ENCODE data around the gene GNE.
A peak's percentile ranks its signal among the peaks of the same experiment; 100 is the strongest.
"Not testable (repeated sequence)": the region's sequence is repeated elsewhere in the genome, so short reads cannot be mapped to it uniquely, and the experiment has no call there.

GNE gene

DNA sequence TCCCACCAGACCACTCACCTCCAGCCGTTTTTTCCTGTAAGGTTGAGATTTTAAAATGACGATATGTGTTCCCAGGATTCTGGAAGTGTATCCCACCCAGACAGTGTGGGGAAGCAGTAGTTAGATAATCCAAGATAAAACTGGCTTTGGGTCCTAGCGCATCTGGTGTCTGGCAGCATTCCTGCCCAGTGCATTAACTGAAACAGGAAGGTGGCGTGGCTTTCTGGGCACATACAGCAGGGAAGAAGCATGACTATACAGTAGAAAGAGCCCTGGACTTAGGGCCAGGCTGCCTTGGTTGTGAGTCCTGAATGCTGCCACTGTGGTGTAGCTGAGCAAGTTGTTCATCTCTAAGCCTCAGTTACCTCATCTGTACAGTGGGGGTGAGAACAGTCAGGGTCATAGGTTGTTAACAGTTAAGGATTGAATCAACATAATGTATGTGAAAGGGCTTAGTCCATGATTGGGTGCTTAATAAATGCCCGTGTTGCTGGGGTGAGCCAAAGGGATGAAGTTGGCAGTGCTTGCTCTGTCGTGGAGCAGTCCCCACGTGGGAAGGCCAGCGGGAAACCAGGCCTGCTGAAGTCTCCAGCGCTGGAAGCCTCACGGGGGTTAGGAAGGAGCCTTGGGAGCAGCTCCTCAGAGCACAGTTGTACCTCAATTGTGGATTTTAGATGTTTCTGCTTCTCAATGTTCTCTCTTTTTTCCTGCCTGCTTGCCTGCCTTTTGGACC, 49.6 kb downstream of the GNE start:
- no peak for DNase-seq (ENCODE audit: low read depth in 3 of 3)

DNA sequence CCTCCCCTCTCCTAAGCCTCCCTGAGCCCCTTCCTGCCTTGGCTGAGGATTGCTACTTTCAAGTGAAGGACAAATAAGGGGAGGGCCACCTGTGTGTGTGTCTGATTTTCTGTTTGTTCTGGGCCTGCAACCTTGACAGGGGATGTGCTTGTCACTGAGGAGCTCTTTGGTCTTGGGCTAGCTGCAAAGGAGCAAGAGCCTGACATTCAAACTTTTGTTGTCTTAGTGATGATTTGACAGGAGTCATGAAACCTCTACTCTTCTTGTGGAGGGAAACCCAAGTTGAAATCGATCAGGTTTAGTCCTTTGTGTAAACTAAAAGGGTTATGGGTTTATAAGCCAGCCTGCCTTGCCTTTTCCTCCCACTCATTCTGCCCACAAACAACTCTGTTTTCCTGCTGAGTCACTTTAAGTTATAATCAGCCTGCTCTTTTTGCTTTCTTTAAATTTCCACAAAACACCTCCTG, 50.7 kb downstream of the GNE start:
- no peak for DNase-seq (ENCODE audit: low read depth in 3 of 3)

DNA sequence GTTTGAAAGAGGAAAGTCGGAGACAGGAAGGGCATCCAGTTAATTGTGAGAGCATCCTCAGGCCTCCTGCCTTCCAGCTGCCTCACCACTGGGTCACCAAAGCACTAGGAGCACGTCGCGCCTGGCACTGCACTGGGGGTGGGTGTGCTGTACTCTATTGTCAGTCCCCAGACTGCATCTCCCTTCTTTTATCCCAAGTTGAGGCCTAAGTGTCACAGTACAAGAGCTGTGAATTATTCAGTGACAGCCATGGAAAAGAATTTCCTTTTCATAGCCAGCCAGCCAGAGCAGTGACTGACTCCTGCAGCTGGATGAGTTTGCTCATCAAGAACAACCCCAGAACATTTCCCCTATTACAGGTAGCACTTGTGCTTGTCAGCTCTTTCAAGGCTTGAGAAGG, 51.2 kb downstream of the GNE start:
- DNase-seq (ENCODE audit: low read depth in 3 of 3): no peak

DNA sequence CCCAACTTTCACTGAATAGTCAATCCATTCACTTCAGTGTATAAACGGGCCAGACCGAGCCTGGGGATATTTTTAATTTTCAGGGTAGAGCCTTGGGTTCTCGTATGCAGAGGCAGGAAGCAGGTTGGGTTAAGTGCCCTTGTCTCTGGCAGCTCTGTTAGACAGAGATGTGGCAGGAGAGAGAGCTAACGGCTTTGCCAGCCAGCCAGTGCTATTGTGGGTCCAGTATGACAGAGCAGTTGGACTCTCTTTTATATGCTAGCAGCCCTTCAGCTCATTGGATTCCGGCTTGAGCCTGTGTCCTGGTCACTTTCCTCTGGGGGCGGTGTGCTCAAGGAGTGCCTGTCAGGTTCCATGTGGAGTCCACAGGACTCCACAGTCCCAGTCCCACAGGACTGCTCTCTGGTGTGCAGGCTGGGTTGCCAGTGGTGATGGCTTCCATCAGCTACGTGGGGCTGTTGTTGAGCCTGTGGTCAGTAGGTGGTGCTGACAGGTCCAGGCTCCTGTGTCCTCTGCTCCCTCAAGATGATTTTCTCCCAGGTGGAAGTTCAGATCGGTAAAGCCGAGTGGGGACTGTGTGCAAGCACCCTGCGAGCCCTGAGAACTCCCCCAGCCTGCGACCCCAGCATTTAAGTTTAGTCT, 53.2 kb downstream of the GNE start:
- DNase-seq (ENCODE audit: low read depth in 3 of 3): no peak

DNA sequence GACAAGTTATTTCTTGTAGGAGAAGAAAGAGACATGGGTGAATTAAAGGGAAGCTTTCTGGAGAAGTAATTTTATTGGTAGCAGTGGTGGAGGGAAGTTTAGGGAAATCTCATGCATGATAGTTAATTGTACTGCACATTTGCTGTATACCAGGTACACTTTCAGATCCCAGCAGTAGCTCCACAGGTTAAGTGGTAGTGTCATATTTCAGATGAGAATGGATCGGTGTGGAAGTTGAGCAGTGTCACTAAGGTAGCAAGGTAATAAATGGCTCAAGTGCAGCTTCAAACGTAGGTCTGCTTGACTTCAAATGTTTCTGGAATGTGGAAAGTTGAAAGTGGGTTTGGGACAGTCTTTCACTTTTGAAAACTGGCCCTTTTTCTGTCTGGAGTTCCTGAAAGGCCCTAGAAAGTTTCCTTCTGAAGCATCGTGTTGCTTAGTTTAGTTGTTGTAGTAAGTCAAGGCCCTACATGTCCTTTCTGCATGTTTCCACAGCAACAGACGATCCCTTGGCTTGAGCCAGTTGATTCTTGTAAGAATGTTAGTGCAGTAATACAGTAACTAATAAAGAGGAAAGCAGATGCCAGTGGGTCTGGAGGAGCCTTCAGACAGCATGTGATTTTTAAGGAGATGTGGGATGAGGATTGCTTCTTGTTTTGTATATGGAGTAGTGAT, 63.8 kb downstream of the GNE start:
- DNase-seq (ENCODE audit: low read depth in 3 of 3): no peak

DNA sequence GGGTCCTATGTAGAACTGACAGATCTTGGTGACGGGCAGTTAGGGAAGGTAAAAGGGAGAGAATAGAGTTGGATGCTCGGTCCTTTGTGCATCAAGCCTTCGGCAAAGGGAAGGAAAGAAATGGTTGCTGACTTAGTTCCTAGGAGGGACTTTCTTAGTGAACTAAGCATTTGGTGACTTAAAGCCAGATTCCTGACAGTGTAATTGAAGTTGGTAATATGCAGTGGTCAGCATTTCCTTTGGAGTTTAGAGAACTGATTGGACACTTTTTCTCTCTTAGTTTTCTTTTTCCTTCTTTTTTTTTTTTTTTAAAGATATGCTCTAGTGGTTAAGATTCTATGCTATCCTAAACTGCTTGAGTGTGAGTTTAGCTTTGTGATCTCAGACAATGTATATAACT, 65.2 kb downstream of the GNE start:
- no peak for DNase-seq (ENCODE audit: low read depth in 3 of 3)

DNA sequence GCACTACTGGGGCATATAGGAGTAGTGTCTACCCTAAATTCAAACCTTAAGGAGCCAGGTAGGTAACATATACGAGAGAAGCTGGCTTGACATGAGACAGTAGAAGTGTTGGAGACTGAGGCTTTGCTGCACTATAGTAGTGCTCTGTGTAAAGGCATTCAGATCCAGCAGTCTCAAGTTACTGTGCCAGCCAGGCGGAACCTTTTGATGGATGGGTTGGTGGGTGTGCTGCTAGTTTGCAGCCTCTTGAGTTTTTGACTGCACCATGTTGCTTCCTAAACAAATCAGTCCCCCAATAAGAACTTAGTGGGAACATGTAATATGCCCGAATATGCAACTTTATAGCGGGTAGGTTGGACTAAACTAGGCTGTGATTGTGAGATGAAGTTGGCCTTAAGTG, 66.1 kb downstream of the GNE start:
- no peak for DNase-seq (ENCODE audit: low read depth in 3 of 3)

GRCh38 chr9:36191686-36192085, 66.6 kb downstream of the GNE start:
- no peak for DNase-seq (ENCODE audit: low read depth in 3 of 3)

DNA sequence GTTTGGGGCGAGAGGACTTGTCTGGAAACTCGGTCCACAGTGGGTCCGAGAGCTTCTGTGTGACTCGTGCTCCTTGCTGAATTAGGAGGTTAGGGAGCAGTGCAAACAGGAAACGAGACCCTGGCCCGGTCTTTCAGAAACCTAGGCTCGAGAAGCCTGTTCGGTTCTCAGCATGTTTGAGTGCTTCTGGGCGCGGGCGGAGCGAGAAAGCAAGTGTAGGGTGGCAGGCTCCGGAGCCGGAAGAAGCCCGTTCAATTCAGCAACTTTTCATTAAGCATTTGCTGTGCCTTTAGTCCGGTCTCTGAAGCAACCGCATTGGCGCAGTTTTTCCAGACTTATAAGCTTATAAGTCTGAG, 67.0 kb downstream of the GNE start:
- DNase-seq (ENCODE audit: low read depth in 3 of 3): peak; percentile 10 to 19 (median 15)

DNA sequence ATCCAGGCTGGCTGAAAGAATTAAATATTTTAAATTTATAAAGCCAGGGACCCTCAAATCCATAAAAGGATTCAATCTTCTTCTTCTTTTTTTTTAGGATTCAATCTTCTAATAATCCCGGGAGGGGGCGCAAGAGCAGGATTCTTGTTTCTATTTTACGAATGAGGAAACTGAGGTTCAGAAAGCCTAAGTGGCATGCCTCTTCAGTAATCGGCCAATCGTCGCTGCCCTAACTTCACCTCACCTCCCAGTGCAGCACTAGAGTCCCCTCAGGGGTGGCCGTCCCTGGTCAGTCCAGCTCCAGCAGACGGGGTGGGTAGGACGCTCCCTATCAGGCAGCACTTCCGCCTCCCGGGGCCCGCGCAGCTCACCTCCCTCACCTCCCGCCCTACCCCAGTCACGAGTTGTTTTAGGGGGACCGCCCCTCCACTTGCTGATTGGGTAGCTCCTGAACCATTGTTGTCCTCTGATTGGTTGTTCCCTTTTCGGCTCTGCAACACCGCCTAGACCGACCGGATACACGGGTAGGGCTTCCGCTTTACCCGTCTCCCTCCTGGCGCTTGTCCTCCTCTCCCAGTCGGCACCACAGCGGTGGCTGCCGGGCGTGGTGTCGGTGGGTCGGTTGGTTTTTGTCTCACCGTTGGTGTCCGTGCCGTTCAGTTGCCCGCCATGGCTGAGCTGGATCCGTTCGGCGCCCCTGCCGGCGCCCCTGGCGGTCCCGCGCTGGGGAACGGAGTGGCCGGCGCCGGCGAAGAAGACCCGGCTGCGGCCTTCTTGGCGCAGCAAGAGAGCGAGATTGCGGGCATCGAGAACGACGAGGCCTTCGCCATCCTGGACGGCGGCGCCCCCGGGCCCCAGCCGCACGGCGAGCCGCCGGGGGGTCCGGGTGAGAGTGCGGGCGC, 67.6 kb downstream of the GNE start, which contains the start of gene CLTA:
Gene CLTA, plus strand, starts transcription at position 534 of the 902 bp plus-strand sequence. Its CDS starts 136 bp downstream, at position 670.
- DNase-seq (ENCODE audit: low read depth in 3 of 3): peak; percentile 88 to 94 (median 91)

DNA sequence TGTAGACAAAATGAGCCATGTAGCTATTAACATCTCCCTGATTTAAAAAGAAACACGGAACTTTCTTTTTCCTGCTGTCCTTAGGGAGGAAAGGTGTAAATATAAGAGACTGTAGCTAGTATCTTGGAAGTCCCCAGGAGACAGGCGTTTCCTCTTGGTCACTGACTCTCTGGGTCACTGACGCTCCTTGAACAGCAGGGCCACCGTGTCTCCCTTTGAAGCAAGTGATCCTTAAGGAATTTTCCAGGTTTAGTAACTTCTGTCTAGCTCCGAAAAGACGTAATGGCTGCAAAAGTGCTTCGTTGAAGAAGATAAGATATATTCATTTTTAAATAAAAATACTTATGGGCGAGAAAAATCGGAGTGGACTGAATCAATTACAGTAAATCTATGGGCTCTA, 68.3 kb downstream of the GNE start:
- no peak for DNase-seq (ENCODE audit: low read depth in 3 of 3)

DNA sequence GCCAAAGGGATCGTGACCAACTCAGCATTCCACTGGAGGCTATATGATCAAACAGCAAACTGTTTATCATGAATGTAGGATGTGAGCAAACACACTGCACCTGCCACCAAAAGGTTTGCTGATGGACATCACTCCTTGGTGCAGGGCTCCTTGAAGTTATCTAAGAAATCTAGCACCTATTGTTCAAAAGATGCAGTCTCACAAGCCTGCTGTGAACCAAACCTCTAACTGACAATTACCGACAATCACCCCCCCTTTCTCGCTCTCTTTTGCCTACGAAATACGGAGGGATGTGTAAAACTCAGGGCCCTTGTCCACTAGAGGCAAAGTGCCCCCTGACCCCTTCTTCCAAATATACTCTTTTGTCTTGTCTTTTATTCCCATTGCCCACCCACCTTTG, 70.0 kb downstream of the GNE start:
- DNase-seq (ENCODE audit: low read depth in 3 of 3): no peak

- DNase-seq (ENCODE audit: low read depth in 3 of 3): no peak
Observed at GRCh38 chr9:36187414-36187813, 70.8 kb downstream of the GNE start.

GRCh38 chr9:36180243-36180642, 78.0 kb downstream of the GNE start:
- DNase-seq (ENCODE audit: low read depth in 3 of 3): not testable (repeated sequence)

GRCh38 chr9:36177571-36177970, 80.7 kb downstream of the GNE start:
- DNase-seq (ENCODE audit: low read depth in 3 of 3): no peak

DNA sequence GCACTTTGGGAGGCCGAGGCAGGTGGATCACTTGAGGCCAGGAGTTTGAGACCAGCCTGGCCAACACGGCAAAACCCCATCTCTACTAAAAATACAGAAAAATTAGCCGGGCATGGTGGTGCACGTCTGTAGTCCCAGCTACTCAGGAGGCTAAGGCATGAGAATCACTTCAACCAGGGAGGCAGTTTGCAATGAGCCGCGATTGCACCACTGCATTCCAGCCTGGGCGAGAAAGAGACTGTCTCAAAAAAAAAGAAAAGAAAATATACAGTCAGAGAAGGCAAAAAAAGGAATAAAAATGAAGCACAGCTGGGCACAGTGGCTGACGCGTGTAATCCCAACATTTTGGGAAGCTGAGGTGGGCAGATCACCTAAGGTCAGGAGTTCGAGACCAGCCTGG, 81.8 kb downstream of the GNE start:
- not testable (repeated sequence) for DNase-seq (ENCODE audit: low read depth in 3 of 3)

GRCh38 chr9:36175209-36175608, 83.0 kb downstream of the GNE start:
- DNase-seq (ENCODE audit: low read depth in 3 of 3): not testable (repeated sequence)

DNA sequence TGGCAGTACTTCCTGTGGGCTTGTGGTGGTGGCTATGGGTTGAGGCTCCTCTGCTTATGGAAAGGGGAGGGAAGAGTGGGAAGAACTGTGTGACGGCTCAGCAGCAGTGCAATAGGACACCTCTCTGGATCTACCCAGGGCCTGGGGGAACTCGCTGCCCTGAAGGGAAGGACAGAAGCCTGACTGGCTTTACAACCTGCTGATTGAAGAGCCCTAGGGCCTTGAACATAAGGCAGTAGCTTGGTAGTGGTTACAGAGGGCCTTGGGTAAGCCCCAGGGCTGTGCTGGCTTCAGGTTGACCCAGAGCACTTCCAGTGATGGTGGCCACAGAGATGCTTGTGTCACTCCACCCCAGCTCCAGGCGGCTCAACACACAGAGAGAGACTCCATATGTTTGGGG, 83.5 kb downstream of the GNE start:
- DNase-seq (ENCODE audit: low read depth in 3 of 3): no peak

GRCh38 chr9:36174271-36174670, 84.0 kb downstream of the GNE start:
- no peak for DNase-seq (ENCODE audit: low read depth in 3 of 3)

GRCh38 chr9:36173861-36174260, 84.4 kb downstream of the GNE start:
- DNase-seq (ENCODE audit: low read depth in 3 of 3): no peak

DNA sequence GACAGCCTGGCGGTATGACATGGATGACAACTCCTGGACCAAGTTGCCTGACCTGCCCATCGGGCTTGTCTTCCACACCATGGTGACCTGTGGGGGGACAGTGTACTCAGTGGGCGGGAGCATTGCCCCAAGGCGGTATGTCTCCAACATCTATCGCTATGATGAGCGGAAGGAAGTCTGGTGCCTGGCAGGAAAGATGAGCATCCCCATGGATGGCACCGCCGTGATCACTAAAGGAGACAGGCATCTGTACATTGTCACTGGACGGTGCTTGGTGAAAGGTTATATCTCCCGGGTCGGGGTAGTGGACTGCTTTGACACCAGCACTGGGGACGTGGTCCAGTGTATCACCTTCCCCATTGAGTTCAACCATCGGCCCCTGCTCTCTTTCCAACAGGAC, 87.7 kb downstream of the GNE start:
- DNase-seq (ENCODE audit: low read depth in 3 of 3): no peak

DNA sequence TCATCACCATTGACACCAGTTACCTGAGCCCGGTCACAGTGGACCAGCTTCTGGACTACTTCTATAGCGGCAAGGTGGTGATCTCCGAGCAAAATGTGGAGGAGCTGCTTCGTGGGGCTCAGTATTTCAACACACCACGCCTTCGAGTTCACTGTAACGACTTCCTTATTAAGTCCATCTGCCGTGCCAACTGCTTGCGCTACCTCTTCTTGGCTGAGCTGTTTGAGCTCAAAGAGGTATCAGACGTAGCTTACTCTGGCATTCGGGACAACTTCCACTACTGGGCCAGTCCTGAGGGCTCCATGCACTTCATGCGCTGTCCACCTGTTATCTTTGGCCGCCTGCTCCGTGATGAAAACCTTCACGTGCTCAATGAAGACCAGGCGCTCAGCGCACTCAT, 88.5 kb downstream of the GNE start:
- DNase-seq (ENCODE audit: low read depth in 3 of 3): no peak

All from stimulated activated CD4-positive, alpha-beta T cell treated with anti-CD3 and anti-CD28 coated beads, TNF-alpha, amount 100 ng/mL, for 48 hours (primary cell).